MG63 (cell line): Measurements from ENCODE around the gene SEPTIN8. TPM values are rescaled to one million over a fixed set of nuclear protein-coding genes. Genes with fewer than 3 reads are reported as not detected.

Source experiments
- DNase-seq: peaks from one replicate; pipeline ENCODE4 v3.0.0-alpha.2; 2020
- H3K27me3 ChIP-seq: fragments of 250-450 bp; sonication (Bioruptor Pico); 2 replicates; pipeline ENCODE4 v1.5.1; 2020; ENCODE audit warnings: mild to moderate bottlenecking, moderate library complexity
- H3K36me3 ChIP-seq: fragments of 250-450 bp; sonication (Bioruptor Pico); 2 replicates; pipeline ENCODE4 v1.5.1; 2020; ENCODE audit warnings: mild to moderate bottlenecking, moderate library complexity
- H3K4me3 ChIP-seq: fragments of 250-450 bp; sonication (Bioruptor Pico); 2 replicates; pipeline ENCODE4 v1.5.1; 2020; ENCODE audit warnings: mild to moderate bottlenecking, moderate library complexity
- H3K9me3 ChIP-seq: fragments of 250-450 bp; sonication (Bioruptor Pico); 2 replicates; pipeline ENCODE4 v1.5.1; 2020; ENCODE audit warnings: mild to moderate bottlenecking, moderate library complexity
- total RNA-seq: library from RNA; depleted of rRNA; stranded (reverse); fragments of >200 nt; shearing (Covaris generic); gene quantifications from 2 replicates; pipeline ENCODE4 v1.2.3, GENCODE V29; 2014; ENCODE audit warnings: low replicate concordance

Gene SEPTIN8
- total RNA-seq, 1 experiment from 2014 or later, result 53.8 TPM

GRCh38 chr5:132774896-132775295, 2.1 kb downstream of the SEPTIN8 start:
- no peak overlapping the region for H3K4me3 ChIP-seq
- no peaks in the 10 kb centered on the region for H3K9me3 ChIP-seq
- H3K36me3 ChIP-seq, result peaks cover 5% of the 10 kb centered on the region; the same call in 1 of the 2 replicates
- H3K27me3 ChIP-seq, result no peaks in the 10 kb centered on the region
- DNase-seq, result no peak

GRCh38 chr5:132774406-132774805, 2.6 kb downstream of the SEPTIN8 start:
- no peak overlapping the region for H3K4me3 ChIP-seq

GRCh38 chr5:132773601-132774355, 3.3 kb downstream of the SEPTIN8 start:
- Histone ChIP-seq H3K9me3 (no peaks in the 10 kb centered on the region), H3K27me3 (no peaks in the 10 kb centered on the region), H3K36me3 (peaks cover 5% of the 10 kb centered on the region), H3K4me3 (no peak overlapping the region)
- no peak for DNase-seq

More at GRCh38 chr5:132774406-132774805, 2.6 kb downstream of the SEPTIN8 start:
- Histone ChIP-seq H3K9me3 (no peaks in the 10 kb centered on the region), H3K36me3 (peaks cover 5% of the 10 kb centered on the region), H3K27me3 (no peaks in the 10 kb centered on the region)
- peak; percentile 58 for DNase-seq

GRCh38 chr5:132773114-132773513, 3.9 kb downstream of the SEPTIN8 start:
- no peak overlapping the region for H3K4me3 ChIP-seq
- DNase-seq, result no peak
- H3K27me3 ChIP-seq, result no peaks in the 10 kb centered on the region
- no peaks in the 10 kb centered on the region for H3K9me3 ChIP-seq
- H3K36me3 ChIP-seq, result peaks cover 5% of the 10 kb centered on the region

GRCh38 chr5:132772291-132773070, 4.6 kb downstream of the SEPTIN8 start:
- H3K9me3 ChIP-seq, result no peaks in the 10 kb centered on the region
- peaks cover 5% of the 10 kb centered on the region for H3K36me3 ChIP-seq
- no peaks in the 10 kb centered on the region for H3K27me3 ChIP-seq
- H3K4me3 ChIP-seq, result no peak overlapping the region
- DNase-seq, result no peak

- peak; percentile 40 for DNase-seq
- peaks cover 5% of the 10 kb centered on the region for H3K36me3 ChIP-seq
- H3K27me3 ChIP-seq, result no peaks in the 10 kb centered on the region
- H3K9me3 ChIP-seq, result no peaks in the 10 kb centered on the region
- no peak overlapping the region for H3K4me3 ChIP-seq
Observed at GRCh38 chr5:132771503-132771998, 5.5 kb downstream of the SEPTIN8 start.

- H3K9me3 ChIP-seq, result no peaks in the 10 kb centered on the region
- DNase-seq, result no peak
- no peaks in the 10 kb centered on the region for H3K27me3 ChIP-seq
Observed at GRCh38 chr5:132770476-132771159, 6.4 kb downstream of the SEPTIN8 start.

GRCh38 chr5:132768485-132768868, 8.6 kb downstream of the SEPTIN8 start:
- no peaks in the 10 kb centered on the region for H3K27me3 ChIP-seq
- no peak overlapping the region for H3K4me3 ChIP-seq
- no peaks in the 10 kb centered on the region for H3K9me3 ChIP-seq
- H3K36me3 ChIP-seq, result peaks cover 26% of the 10 kb centered on the region
- DNase-seq, result no peak

More at GRCh38 chr5:132770476-132771159, 6.4 kb downstream of the SEPTIN8 start:
- Histone ChIP-seq H3K36me3 (peaks cover 5% of the 10 kb centered on the region), H3K4me3 (no peak overlapping the region)

GRCh38 chr5:132767150-132767549, 9.9 kb downstream of the SEPTIN8 start:
- Histone ChIP-seq H3K9me3 (no peaks in the 10 kb centered on the region), H3K36me3 (peaks cover 39% of the 10 kb centered on the region), H3K27me3 (no peaks in the 10 kb centered on the region), H3K4me3 (no peak overlapping the region)
- no peak for DNase-seq

GRCh38 chr5:132766806-132767055, 10.3 kb downstream of the SEPTIN8 start:
- peaks cover 43% of the 10 kb centered on the region for H3K36me3 ChIP-seq

GRCh38 chr5:132766020-132766805, 10.8 kb downstream of the SEPTIN8 start:
- H3K4me3 ChIP-seq, result no peak overlapping the region
- no peaks in the 10 kb centered on the region for H3K27me3 ChIP-seq
- H3K9me3 ChIP-seq, result no peaks in the 10 kb centered on the region
- peaks cover 43% of the 10 kb centered on the region for H3K36me3 ChIP-seq
- no peak for DNase-seq

More at GRCh38 chr5:132766806-132767055, 10.3 kb downstream of the SEPTIN8 start:
- H3K9me3 ChIP-seq, result no peaks in the 10 kb centered on the region
- no peak overlapping the region for H3K4me3 ChIP-seq
- no peak for DNase-seq
- no peaks in the 10 kb centered on the region for H3K27me3 ChIP-seq

GRCh38 chr5:132765311-132766019, 11.6 kb downstream of the SEPTIN8 start:
- Histone ChIP-seq H3K4me3 (no peak overlapping the region), H3K27me3 (no peaks in the 10 kb centered on the region), H3K9me3 (no peaks in the 10 kb centered on the region), H3K36me3 (peaks cover 46% of the 10 kb centered on the region)
- no peak for DNase-seq

GRCh38 chr5:132764671-132765238, 12.3 kb downstream of the SEPTIN8 start:
- H3K9me3 ChIP-seq, result no peaks in the 10 kb centered on the region

GRCh38 chr5:132764051-132764450, 13.0 kb downstream of the SEPTIN8 start:
- DNase-seq, result no peak
- Histone ChIP-seq H3K36me3 (peaks cover 58% of the 10 kb centered on the region), H3K4me3 (no peak overlapping the region), H3K27me3 (no peaks in the 10 kb centered on the region), H3K9me3 (no peaks in the 10 kb centered on the region)

More at GRCh38 chr5:132764671-132765238, 12.3 kb downstream of the SEPTIN8 start:
- no peak overlapping the region for H3K4me3 ChIP-seq
- H3K36me3 ChIP-seq, result peaks cover 51% of the 10 kb centered on the region
- DNase-seq, result no peak
- H3K27me3 ChIP-seq, result no peaks in the 10 kb centered on the region

- Histone ChIP-seq H3K27me3 (no peaks in the 10 kb centered on the region), H3K9me3 (no peaks in the 10 kb centered on the region), H3K4me3 (no peak overlapping the region), H3K36me3 (peaks cover 59% of the 10 kb centered on the region)
- no peak for DNase-seq
Observed at GRCh38 chr5:132763181-132764036, 13.6 kb downstream of the SEPTIN8 start.
